Panc1 (cell line): ENCODE results near the gene NEK1. TPM values are rescaled to one million over a fixed set of nuclear protein-coding genes. Genes with fewer than 3 reads are reported as not detected.
A peak's percentile ranks its signal among the peaks of the same experiment; 100 is the strongest.

ENCODE experiments used
- ATAC-seq: fragments of 200-7000 bp; cut with Tn5 transposase; 2 replicates; pipeline ENCODE4 v1.9.1; 2020; ENCODE audit warnings: mild to moderate bottlenecking, moderate library complexity
- BruUV-seq: library from RNA; stranded (reverse); fragments of 400-500 nt; replicated peaks from 2 replicates; lab custom pipeline; 2021; lab: Mats Ljungman, UMichigan
- CTCF ChIA-PET: fragments of 300-600 bp; sonication (Branson Sonifier 250); formaldehyde crosslinking; loops from one replicate; lab custom pipeline; 2022; ENCODE audit warnings: antibody characterized with exemption; lab: Charles Lee
- POLR2A ChIA-PET: fragments of 300-600 bp; sonication (Branson Sonifier 250); formaldehyde crosslinking; loops from one replicate; lab custom pipeline; 2022; ENCODE audit warnings: antibody characterized with exemption; lab: Charles Lee
- DNase-seq: peaks from one replicate; pipeline ENCODE4 v3.0.0-alpha.2; 2010; ENCODE audit warnings: low read depth, low spot score
- H3K27ac ChIP-seq: 2 replicates; pipeline ENCODE4 v1.5.1; 2011; ENCODE audit warnings: mild to moderate bottlenecking, low read length, inconsistent platforms
- H3K27me3 ChIP-seq: fragments of 200-500 bp; sonication (Bioruptor generic); 2 replicates; pipeline ENCODE4 v1.6.0; 2014; ENCODE audit warnings: low read length, inconsistent platforms; ENCODE audit not compliant: control insufficient read depth, insufficient read depth
- H3K36me3 ChIP-seq: fragments of 200-500 bp; sonication (Bioruptor generic); 2 replicates; pipeline ENCODE4 v1.5.1; 2014; ENCODE audit warnings: inconsistent platforms, mild to moderate bottlenecking, low read length, moderate library complexity; ENCODE audit not compliant: control insufficient read depth, insufficient read depth
- H3K4me1 ChIP-seq: 2 replicates; pipeline ENCODE4 v1.5.1; 2011; ENCODE audit warnings: inconsistent platforms, mild to moderate bottlenecking, low read length, moderate library complexity; ENCODE audit not compliant: control insufficient read depth, insufficient read depth
- H3K4me3 ChIP-seq, 2 experiments: 2 replicates each; pipeline ENCODE4 v1.5.1; 2011 to 2012; ENCODE audit warnings: low read depth in 2 of 2, low read length in 2 of 2, mild to moderate bottlenecking in 2 of 2, inconsistent platforms in 1 of 2, moderate library complexity in 1 of 2
- H3K9me3 ChIP-seq: fragments of 200-500 bp; sonication (Bioruptor generic); 2 replicates; pipeline ENCODE4 v1.5.1; 2014; ENCODE audit warnings: low read depth, mild to moderate bottlenecking, inconsistent platforms, low read length, moderate library complexity; ENCODE audit not compliant: control insufficient read depth, insufficient read depth
- CTCF ChIP-seq: fragments of 450-650 bp; IDR thresholded peaks from 2 replicates; pipeline ENCODE4 v1.5.1; 2017; ENCODE audit warnings: mild to moderate bottlenecking
- POLR2AphosphoS5 ChIP-seq: IDR thresholded peaks from 2 replicates; pipeline ENCODE4 v1.6.1; 2012; ENCODE audit warnings: mild to moderate bottlenecking, low read depth, low read length, moderate library complexity
- REST ChIP-seq, 2 experiments: IDR thresholded peaks; 2 replicates each; pipeline ENCODE4 v1.6.1; 2011 to 2012; ENCODE audit warnings: low read depth in 2 of 2, control low read depth in 1 of 2, low read length in 1 of 2, mild to moderate bottlenecking in 1 of 2, moderate library complexity in 1 of 2; ENCODE audit not compliant: insufficient read depth in 1 of 2
- SIN3A ChIP-seq: IDR thresholded peaks from 2 replicates; pipeline ENCODE4 v1.6.1; 2012; ENCODE audit warnings: low read depth, mild to moderate bottlenecking, low read length, moderate library complexity, borderline replicate concordance; ENCODE audit not compliant: insufficient read depth
- TCF7L2 ChIP-seq: IDR thresholded peaks from 2 replicates; pipeline ENCODE4 v1.6.1; 2011; ENCODE audit warnings: mild to moderate bottlenecking, low read depth, low read length, inconsistent platforms
- in situ Hi-C: cut with HindIII; loops from 2 replicates; pipeline ENCODE4 v1.10.0; 2016; ENCODE audit warnings: low sequenced_read_pairs, low pct_unique_long_range_greater_than_20kb
- intact Hi-C: fragments of 100-400 bp; cut with micrococcal nuclease; formaldehyde crosslinking; loops from one replicate; pipeline ENCODE4 v1.10.0; 2022; ENCODE audit not compliant: unreplicated experiment
- total RNA-seq: library from RNA; stranded (reverse); gene quantifications from one replicate; pipeline ENCODE4 v1.2.1, GENCODE V29; 2021; ENCODE audit not compliant: unreplicated experiment

The NEK1 gene
- total RNA-seq, 1 experiment from 2014 or later = 9.2 TPM

GRCh38 chr4:169658196-169658595 lies 45.8 kb upstream of the NEK1 start:
- no TSS peak for BruUV-seq
- ATAC-seq = no peak
- Histone ChIP-seq H3K4me3 (no peak overlapping the region), H3K9me3 (no peaks in the 10 kb centered on the region), H3K4me1 (peaks cover 7% of the 10 kb centered on the region; the same call in 1 of the 2 replicates), H3K36me3 (no peaks in the 10 kb centered on the region), H3K27ac (peak overlapping the region; percentile 89; the same call in 1 of the 2 replicates), H3K27me3 (no peaks in the 10 kb centered on the region)
- no peak for TF ChIP-seq REST (IDR thresholded peaks at IDR 0.05; ENCODE audit: insufficient read depth in 1 of 2, low read depth in 2 of 2, low read length in 1 of 2)
- no peak for TF ChIP-seq TCF7L2
- no peak for TF ChIP-seq CTCF
- no peak for TF ChIP-seq SIN3A
- no peak for TF ChIP-seq POLR2AphosphoS5
- DNase-seq = no peak
- intact Hi-C loops (no loop called here), in situ Hi-C loops (no loop called here)
- CTCF ChIA-PET = no interaction called here
- POLR2A ChIA-PET = no interaction called here

GRCh38 chr4:169657470-169658107 lies 45.2 kb upstream of the NEK1 start:
- intact Hi-C loops = no loop called here
- peak overlapping the region; percentile 57; the same call in 1 of the 2 replicates for H3K27ac ChIP-seq
- CTCF ChIA-PET = no interaction called here
- no peak overlapping the region for H3K4me3 ChIP-seq
- H3K36me3 ChIP-seq = no peaks in the 10 kb centered on the region
- H3K9me3 ChIP-seq = no peaks in the 10 kb centered on the region
- POLR2A ChIA-PET = no interaction called here
- no peaks in the 10 kb centered on the region for H3K27me3 ChIP-seq
- no peak for DNase-seq
- in situ Hi-C loops = no loop called here
- no TSS peak for BruUV-seq
- TF ChIP-seq CTCF = no peak
- TF ChIP-seq TCF7L2 = no peak
- no peak for TF ChIP-seq SIN3A
- TF ChIP-seq REST (IDR thresholded peaks at IDR 0.05; ENCODE audit: insufficient read depth in 1 of 2, low read depth in 2 of 2, low read length in 1 of 2) = no peak
- TF ChIP-seq POLR2AphosphoS5 = no peak
- no peak for ATAC-seq
- peaks cover 7% of the 10 kb centered on the region; the same call in 1 of the 2 replicates for H3K4me1 ChIP-seq
